Hindlimb muscle (tissue), 1 donor: ENCODE results near the gene TFB1M. TPM values are rescaled to one million over a fixed set of nuclear protein-coding genes. Genes with fewer than 3 reads are reported as not detected.
"Not testable (repeated sequence)": the region's sequence is repeated elsewhere in the genome, so short reads cannot be mapped to it uniquely, and the experiment has no call there.

Experiments
- DNase-seq: peaks from one replicate; pipeline ENCODE4 v3.0.0-alpha.2; 2013
- polyA plus RNA-seq: library from polyadenylated mRNA; unstranded; fragments of 120-200 nt; gene quantifications from one replicate; pipeline ENCODE4 v1.2.1, GENCODE V29; 2013; ENCODE audit not compliant: insufficient read length

The TFB1M gene
- polyA plus RNA-seq, 1 donor, result 11.4 TPM

DNA sequence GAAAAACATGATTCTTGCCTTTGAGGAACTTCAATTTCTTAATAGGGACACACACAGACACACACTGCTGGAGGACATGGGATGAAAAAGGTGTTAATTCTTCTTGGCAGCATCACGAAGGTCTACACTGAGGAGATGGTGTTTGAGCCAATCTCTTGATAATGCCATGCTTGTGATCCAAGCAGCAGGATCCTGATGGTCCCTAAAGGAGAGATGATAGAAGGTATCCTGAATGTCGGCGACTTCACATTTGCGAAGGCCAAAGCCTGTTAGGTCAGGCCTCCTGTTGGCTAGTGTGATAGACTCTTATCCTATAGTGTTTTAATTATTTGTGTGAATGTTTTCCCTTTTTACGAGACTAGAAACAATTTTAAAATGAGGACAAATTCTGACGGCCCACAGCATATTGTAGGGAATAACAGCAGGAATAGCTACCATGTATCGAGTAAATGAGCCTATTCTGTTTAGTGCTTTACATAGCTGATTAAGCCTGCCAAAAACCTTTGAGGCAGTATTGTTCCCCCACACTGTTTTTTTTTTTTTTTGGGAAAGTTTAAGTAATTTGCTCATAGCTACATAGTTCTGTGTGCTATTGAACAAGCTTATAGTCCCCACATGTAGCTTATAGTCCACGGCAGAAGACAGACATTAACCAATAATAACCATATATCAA lies 15.3 kb upstream of the TFB1M start:
- no peak for DNase-seq

- DNase-seq, result no peak
Measured at GRCh38 chr6:155328539-155329459, 14.5 kb upstream of the TFB1M start.

GRCh38 chr6:155328074-155328538 lies 13.8 kb upstream of the TFB1M start:
- no peak for DNase-seq

GRCh38 chr6:155327326-155328073 lies 13.2 kb upstream of the TFB1M start:
- DNase-seq, result peak; percentile 76

DNA sequence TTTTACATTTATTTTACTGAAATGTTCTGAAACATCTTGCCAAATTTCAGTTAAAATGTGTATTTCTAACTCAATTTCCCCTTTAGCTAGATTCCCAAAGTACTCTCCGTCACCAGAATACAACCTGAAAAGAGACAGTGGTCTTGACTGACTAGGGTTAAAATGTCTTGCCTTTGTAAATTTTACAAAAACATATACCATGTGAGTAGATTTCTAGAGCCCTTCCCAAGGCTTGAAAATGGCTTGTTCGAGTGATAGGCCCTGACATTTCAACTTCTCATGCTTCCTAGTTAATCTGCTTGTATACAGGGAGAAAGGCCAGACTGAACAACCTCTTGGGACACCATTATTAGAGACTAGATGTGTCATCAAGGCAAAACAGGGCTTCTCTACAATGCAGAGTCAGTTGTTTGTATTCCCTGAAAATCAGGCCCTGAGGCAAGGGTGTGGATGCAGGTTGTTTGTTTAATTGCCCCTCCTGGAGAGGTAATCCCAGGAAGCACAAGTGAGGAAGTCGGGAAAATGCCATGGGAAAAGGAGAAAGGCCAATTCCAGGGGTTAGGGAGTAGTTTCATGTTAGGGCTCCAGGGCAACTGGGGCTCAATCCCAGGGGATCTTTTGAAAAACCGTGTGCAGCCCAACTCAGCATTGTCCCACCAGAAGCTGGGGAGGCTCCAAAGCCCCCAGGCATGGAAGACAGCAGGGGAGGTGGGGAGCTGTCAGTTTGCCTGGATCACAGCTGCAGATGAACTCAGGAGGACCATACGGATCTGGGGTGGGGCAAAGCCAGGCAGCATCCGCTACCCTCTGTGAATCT lies 11.6 kb upstream of the TFB1M start:
- DNase-seq, result no peak

DNA sequence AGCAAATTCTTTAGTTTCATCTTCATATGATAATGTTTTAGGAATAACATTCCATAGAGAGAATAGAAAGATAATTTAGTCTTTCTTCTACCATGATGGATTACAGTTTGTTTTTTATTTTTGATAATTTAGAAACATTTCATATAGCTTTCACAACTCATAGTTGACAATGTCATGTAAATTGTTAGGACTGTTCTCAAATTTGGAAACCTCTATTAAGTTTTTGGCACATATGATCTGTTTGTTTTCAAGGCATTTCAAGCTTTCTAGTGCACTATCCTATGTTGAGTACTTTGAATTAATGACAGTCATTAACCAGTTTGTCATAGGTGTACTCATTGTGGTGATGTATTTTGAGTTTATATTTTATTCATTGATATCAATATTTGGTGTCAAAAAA lies 10.7 kb upstream of the TFB1M start:
- no peak for DNase-seq

DNA sequence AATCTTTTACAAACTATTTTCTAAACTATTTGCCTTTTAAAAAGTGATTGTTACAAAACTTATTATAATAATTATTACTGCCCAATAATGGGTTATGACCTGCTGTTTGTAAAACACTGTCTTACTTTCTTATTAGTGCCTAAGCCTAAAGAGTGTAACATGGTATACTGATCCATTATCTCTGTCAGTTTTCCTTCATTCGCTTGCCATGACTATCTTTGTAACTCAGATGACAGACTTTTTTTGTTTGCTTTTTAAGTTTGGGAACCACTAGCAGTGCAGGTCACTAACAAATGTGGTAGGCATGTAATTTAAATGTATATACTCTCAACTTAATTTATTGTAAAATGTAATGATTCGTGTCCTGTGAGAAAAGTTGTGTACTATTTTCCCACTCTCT lies 9.9 kb upstream of the TFB1M start:
- DNase-seq, result no peak

GRCh38 chr6:155319902-155320301 lies 5.6 kb upstream of the TFB1M start:
- no peak for DNase-seq

GRCh38 chr6:155317186-155317585 lies 2.9 kb upstream of the TFB1M start:
- no peak for DNase-seq

DNA sequence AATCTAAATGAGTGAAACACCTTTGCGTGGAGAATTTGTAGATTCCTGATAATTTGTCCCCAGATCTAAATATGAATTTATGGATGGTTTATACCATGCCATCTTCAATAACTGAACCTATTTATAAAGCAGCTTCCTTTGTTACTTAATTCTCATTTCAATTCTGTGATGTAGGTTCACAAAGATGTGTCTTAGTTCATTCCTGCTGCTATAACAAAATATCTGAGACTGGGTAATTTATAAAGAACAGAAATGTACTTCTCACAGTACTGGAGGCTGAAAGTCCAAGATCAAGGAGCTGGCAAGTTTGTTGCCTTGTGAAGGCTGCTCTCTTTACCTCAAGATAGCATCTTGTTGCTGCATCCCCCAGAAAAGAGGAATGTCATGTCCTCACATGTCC lies 2.1 kb upstream of the TFB1M start:
- no peak for DNase-seq

DNA sequence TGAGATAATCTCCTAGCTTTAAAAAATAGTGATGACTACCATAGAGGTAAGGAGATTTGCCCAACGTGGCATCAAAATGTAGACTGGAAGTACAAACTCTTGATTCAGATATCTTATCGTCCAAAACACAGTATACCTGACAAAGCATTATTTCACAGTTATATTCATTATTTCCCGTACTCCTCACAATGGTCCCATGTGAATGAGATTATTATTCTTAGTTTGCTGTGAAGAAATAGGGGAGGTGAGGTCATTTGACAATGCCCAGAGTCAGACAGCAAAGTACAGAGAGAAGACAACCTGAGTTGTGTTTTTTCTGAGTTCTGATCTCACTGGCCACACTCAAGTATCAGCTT lies 1.2 kb upstream of the TFB1M start:
- no peak for DNase-seq

DNA sequence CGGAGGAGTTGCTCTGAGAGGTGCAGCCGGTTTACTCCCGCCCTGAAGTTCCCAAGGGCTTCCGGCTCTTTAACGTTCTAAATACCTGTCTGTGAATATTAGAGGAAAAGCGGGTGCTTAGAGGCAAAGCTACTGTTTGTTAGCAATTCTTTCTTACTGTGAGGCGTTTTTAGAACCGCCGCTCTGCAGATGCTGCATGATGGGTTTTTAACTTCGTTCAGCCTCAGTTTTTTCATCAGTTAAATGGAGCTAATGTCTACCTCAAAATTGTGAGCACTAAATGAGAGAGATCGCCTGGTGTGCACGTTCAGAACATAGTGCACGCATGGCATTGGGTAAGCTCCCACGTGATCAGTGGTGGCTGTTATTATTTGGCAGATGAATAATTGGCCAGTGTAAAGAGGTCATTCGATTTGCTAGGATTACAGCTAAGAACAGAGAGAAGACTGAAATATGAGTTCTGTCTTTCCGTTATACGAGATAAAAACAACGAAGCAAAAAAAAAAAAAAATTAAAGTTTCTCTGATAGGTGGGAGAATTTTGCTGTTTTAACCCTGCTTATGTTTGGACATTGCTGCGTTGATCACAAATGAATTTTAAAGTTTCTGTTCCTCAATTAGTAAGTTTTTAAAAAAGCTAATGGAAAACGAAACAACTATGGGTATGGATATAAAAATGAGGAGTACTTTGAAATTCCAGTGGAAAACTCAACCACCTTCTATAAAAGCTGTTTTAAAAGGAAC lies 660 bp upstream of the TFB1M start:
- no peak for DNase-seq

DNA sequence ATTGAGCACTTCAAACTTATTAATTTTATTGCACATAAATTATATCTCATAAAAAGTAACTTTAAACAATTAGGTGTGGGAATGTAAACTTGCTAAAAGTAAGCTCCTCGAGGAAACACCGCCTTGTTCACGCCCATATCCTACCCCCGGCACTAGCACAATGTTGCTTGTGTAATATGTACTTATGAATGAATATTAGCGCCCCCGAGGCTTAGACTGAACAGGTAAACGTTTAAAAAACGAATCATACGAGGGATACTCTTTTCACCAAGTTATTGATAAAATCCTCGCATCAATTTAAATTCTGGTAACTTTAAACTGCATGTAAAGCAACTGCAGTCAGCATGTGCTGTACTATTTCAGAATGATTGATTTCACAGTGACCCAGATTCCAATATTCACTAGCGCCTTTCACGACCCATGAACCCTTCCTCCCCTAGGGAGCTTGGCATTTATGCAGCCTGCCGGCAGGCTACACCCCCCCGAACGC lies 637 bp downstream of the TFB1M start:
- DNase-seq, result no peak

DNA sequence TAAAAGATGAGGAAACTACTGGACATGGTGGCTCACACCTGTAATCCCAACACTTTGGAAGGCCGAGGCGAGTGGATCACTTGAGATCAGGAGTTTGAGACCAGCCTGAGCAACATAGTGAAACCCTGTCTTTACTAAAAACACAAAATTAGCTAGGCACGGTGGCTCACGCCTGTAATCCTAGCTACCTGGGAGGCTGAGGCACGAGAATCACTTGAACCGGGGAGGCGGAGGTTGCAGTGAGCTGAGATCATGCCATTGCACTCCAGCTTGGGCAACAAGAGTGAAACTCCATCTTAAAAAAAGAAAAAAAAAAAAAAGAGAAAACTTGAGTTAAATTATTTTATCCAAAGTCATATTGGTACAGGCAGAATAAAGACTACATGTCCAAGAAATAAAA lies 1.3 kb downstream of the TFB1M start:
- not testable (repeated sequence) for DNase-seq

- DNase-seq, result no peak
Measured at GRCh38 chr6:155311583-155311982, 2.7 kb downstream of the TFB1M start.

- no peak for DNase-seq
Measured at GRCh38 chr6:155311086-155311485, 3.2 kb downstream of the TFB1M start.

GRCh38 chr6:155310596-155310995 lies 3.7 kb downstream of the TFB1M start:
- DNase-seq, result no peak

DNA sequence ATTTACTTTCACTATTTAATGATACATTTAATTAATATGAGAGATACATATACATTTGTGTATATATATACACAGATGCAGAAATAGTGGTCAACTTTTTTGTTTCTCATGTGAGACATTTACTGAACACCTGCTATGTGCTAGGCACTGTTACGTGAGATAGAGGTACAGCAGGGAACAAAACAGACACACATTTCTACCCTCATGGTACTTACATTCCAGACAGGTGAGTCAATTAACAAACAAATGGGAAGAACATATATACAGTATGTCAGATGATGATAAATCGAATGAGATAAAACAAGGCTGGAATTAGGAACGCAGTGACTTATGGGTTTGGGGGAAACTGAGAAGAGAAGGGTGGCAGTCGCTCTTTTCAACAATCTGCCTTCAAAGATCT lies 5.1 kb downstream of the TFB1M start:
- no peak for DNase-seq

- DNase-seq, result no peak
Measured at GRCh38 chr6:155306958-155307357, 7.3 kb downstream of the TFB1M start.

DNA sequence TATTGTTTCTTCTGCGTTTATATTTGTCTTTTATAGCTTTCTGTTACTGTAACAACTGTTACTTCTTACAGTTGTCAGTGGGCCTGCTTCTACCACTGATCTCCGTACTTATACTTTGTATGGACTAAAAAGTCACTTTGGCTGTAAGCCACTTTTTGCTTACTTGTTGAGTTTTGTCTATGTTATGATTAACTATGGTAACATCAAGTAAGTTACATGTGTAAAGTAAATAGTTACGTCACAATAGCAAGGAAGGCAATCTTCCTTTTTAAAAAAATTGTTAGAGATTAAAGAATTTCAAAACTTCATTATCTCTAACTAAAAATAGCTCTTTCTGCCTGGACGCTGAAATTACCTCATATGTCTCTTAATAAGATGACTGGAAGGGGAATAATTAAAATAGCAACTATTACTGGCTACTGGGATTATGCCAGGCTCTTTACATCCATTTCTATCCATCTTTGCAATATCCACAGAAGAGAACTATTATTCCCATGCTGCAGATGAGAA lies 10.9 kb downstream of the TFB1M start:
- no peak for DNase-seq

DNA sequence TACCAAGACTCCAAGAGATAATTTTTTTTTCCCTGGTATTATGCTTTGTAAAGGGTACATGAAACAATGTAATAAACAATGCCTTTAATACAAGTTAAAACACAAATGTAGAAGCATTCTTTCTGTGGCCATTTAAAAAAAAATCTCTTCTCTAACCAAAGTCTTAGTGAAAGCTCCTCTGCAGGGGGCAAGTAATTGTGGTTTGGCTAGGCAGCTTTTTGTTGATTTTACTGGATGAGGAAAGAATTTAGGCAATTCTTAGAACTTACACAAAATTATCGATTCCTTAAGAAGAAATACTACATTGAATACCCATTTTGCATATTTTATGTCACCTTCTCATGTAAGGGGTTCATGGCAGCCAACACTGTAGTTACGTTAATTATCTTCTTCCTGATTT lies 12.4 kb downstream of the TFB1M start:
- no peak for DNase-seq
